Measurements from ENCODE around the gene MIEF1. TPM values are rescaled to one million over a fixed set of nuclear protein-coding genes. Genes with fewer than 3 reads are reported as not detected.

Gene MIEF1
- 10 to 100 TPM; 32.1 to 33.2 TPM for total RNA-seq

GRCh38 chr22:39502109-39502788 is at the start of gene MIEF1:
Gene MIEF1 (plus strand): TSS chr22:39502290. CDS start chr22:39511295, 9,005 bp downstream.

DNA sequence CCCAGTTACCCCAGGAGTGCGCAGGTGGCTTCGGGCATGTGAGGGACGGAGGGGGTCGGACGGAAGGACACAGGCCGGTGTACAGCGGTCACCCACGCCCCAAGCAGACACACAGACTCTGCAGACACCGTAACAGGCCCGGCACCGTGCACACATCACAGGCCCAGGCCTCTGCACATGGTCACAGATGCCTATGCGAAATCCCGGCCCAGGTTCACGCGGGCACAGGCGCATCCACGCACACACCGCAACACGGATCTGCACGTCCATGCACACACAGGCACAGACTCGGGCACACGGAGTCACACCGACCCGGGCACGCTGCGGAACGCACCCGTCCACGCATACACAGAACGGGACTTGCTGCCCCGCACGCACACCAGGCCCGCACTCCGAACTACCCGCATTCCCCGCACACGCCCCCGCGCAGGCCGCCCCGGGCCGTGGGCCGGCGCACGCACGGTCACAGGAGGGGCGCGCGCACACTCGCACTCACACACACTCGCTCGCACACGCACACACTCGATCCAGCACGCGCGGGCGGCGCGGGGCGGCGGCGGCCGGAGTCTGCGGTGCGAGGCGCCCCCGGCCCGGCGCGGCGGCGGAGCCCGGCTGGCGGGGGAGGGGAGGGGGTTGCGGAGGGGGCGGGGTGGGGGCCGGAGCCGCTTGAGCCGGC is 45.4 kb upstream of the MIEF1 start, which contains the start of gene MGAT3:
Gene MGAT3, plus strand, starts transcription at position 491 of the 676 bp plus-strand sequence. CDS start 30,336 bp downstream, outside the sequence.

GRCh38 chr22:39520226-39521105 is 18.4 kb downstream of the MIEF1 start, which contains the start of gene ATF4:
Gene ATF4 (plus strand): TSS chr22:39520562. CDS start chr22:39521446, 884 bp downstream.

DNA sequence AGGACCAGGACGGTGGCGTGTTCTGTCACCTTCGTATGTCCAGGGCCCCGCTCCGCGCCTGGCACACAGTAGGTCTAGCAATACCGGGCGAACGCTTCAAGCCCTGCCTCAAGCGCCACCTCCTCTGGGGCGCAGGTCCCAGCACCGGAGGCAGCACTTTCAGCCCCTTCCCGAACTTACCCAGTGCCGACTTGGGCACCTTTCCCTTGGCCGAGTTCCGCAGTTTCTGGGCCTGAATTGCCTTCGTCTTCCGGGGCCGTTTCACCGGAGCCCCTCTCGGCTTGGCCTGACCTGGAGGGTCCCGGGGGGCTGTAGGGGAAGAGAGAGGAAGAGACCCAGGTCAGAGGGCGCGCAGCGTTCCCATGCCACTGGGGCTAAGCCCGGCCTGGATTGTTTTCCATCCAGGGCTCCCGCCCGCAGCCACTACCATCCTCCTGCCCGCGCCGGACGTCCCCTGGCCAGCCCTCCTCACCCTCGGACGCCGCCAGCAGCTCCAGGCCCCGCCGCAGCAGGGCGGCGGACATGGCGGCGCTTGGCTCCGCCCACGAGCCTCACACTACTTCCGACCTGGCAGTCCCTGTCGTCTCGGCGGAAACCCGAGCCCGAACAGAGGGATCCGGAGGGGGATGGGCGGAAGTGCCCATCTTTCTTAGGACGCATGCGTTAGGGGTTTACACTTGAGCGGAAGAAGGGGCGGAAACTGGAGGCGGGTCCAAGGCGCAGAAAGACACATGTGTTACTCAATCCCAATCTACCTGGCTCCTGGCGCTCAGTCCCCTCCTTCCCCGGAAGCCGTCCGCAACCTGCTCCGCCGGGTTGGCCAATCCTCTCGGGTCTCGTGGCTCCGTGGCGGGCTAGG is 30.4 kb downstream of the MIEF1 start, which contains the start of gene RPS19BP1:
Gene RPS19BP1, minus strand, starts transcription at position 534 of the 859 bp plus-strand sequence. Its CDS starts 10 bp downstream, at position 524.

Other genes starting within 250 kb of the MIEF1 start
- 1,000 to 10,000 TPM; 2,543 to 2,590 TPM for gene RPL3, start 182.7 kb upstream of the MIEF1 start, total RNA-seq
- under 1 TPM; 0.31 to 0.50 TPM for gene SYNGR1, start 152.3 kb upstream of the MIEF1 start, total RNA-seq
- gene TAB1, start 102.5 kb upstream of the MIEF1 start, total RNA-seq, result 10 to 100 TPM; 43.0 to 49.9 TPM
- gene MGAT3, start 45.3 kb upstream of the MIEF1 start, total RNA-seq, result 10 to 100 TPM; 11.4 to 13.1 TPM
- gene ATF4, start 18.3 kb downstream of the MIEF1 start, total RNA-seq, result 100 to 1,000 TPM; 351 to 354 TPM
- gene RPS19BP1, start 30.5 kb downstream of the MIEF1 start, total RNA-seq, result 10 to 100 TPM; 59.4 to 60.9 TPM
- gene CACNA1I, start 68.5 kb downstream of the MIEF1 start, total RNA-seq, result 1 to 10 TPM; 9.6 to 9.9 TPM